ENCODE results near the gene SPOCK3.

Gene SPOCK3

GRCh38 chr4:167176723-167177367 is 57.4 kb downstream of the SPOCK3 start:
- DNase-seq (ENCODE audit: low read depth in 2 of 2), result no peak

GRCh38 chr4:167171928-167172327 is 62.4 kb downstream of the SPOCK3 start:
- DNase-seq (ENCODE audit: low read depth in 2 of 2), result no peak

GRCh38 chr4:167168611-167169010 is 65.7 kb downstream of the SPOCK3 start:
- no peak for DNase-seq (ENCODE audit: low read depth in 2 of 2)

GRCh38 chr4:167150587-167150986 is 83.7 kb downstream of the SPOCK3 start:
- DNase-seq (ENCODE audit: low read depth in 2 of 2), result no peak

- no peak for DNase-seq (ENCODE audit: low read depth in 2 of 2)
Measured at GRCh38 chr4:167144605-167145004, 89.7 kb downstream of the SPOCK3 start.

- DNase-seq (ENCODE audit: low read depth in 2 of 2), result no peak
Measured at GRCh38 chr4:167143018-167143417, 91.3 kb downstream of the SPOCK3 start.

- DNase-seq (ENCODE audit: low read depth in 2 of 2), result no peak
Measured at GRCh38 chr4:167136270-167136669, 98.0 kb downstream of the SPOCK3 start.

GRCh38 chr4:167129146-167129545 is 105.1 kb downstream of the SPOCK3 start:
- DNase-seq (ENCODE audit: low read depth in 2 of 2), result no peak

GRCh38 chr4:167119392-167119791 is 114.9 kb downstream of the SPOCK3 start:
- no peak for DNase-seq (ENCODE audit: low read depth in 2 of 2)

GRCh38 chr4:167117273-167117672 is 117.0 kb downstream of the SPOCK3 start:
- no peak for DNase-seq (ENCODE audit: low read depth in 2 of 2)

GRCh38 chr4:167114416-167114971 is 119.8 kb downstream of the SPOCK3 start:
- DNase-seq (ENCODE audit: low read depth in 2 of 2), result no peak

- no peak for DNase-seq (ENCODE audit: low read depth in 2 of 2)
Measured at GRCh38 chr4:167111622-167112021, 122.7 kb downstream of the SPOCK3 start.

GRCh38 chr4:167111092-167111491 is 123.2 kb downstream of the SPOCK3 start:
- no peak for DNase-seq (ENCODE audit: low read depth in 2 of 2)

- no peak for DNase-seq (ENCODE audit: low read depth in 2 of 2)
Measured at GRCh38 chr4:167109859-167110258, 124.4 kb downstream of the SPOCK3 start.

- no peak for DNase-seq (ENCODE audit: low read depth in 2 of 2)
Measured at GRCh38 chr4:167105857-167106256, 128.4 kb downstream of the SPOCK3 start.

GRCh38 chr4:167102475-167102874 is 131.8 kb downstream of the SPOCK3 start:
- DNase-seq (ENCODE audit: low read depth in 2 of 2), result no peak

- no peak for DNase-seq (ENCODE audit: low read depth in 2 of 2)
Measured at GRCh38 chr4:167101035-167101434, 133.3 kb downstream of the SPOCK3 start.

- DNase-seq (ENCODE audit: low read depth in 2 of 2), result no peak
Measured at GRCh38 chr4:167100120-167100519, 134.2 kb downstream of the SPOCK3 start.

GRCh38 chr4:167088115-167088514 is 146.2 kb downstream of the SPOCK3 start:
- no peak for DNase-seq (ENCODE audit: low read depth in 2 of 2)

GRCh38 chr4:167084321-167084720 is 150.0 kb downstream of the SPOCK3 start:
- DNase-seq (ENCODE audit: low read depth in 2 of 2), result no peak

GRCh38 chr4:167079762-167080161 is 154.5 kb downstream of the SPOCK3 start:
- no peak for DNase-seq (ENCODE audit: low read depth in 2 of 2)

- no peak for DNase-seq (ENCODE audit: low read depth in 2 of 2)
Measured at GRCh38 chr4:167052631-167053091, 181.6 kb downstream of the SPOCK3 start.

- DNase-seq (ENCODE audit: low read depth in 2 of 2), result no peak
Measured at GRCh38 chr4:167049257-167049656, 185.0 kb downstream of the SPOCK3 start.

GRCh38 chr4:167041524-167041923 is 192.8 kb downstream of the SPOCK3 start:
- no peak for DNase-seq (ENCODE audit: low read depth in 2 of 2)

All from stimulated activated CD4-positive, alpha-beta T cell treated with anti-CD3 and anti-CD28 coated beads, Interleukin-1b, Interleukin-23, amount 100 ng/mL, for 4 hours (primary cell).